ENCODE data around the gene DRGX.

DRGX gene

GRCh38 chr10:49395741-49396665 is at the start of gene DRGX:
Gene DRGX, minus strand, starts transcription at chr10:49396089. Its CDS starts 649 bp downstream, at chr10:49395440.
- TF ChIP-seq CTCF (conservative IDR thresholded peaks at IDR 0.05; ENCODE audit: low read depth, low read length), result no peak
- peak within 1 kb of the TSS; percentile 31 for H3K4me3 ChIP-seq (ENCODE audit: low read length)
- no peak for DNase-seq (ENCODE audit: low read depth)

- DNase-seq (ENCODE audit: low read depth), result no peak
- H3K4me3 ChIP-seq (ENCODE audit: low read length), result no peak overlapping the region
- TF ChIP-seq CTCF (conservative IDR thresholded peaks at IDR 0.05; ENCODE audit: low read depth, low read length), result no peak
Measured at GRCh38 chr10:49444349-49444748, 48.5 kb upstream of the DRGX start.

DNA sequence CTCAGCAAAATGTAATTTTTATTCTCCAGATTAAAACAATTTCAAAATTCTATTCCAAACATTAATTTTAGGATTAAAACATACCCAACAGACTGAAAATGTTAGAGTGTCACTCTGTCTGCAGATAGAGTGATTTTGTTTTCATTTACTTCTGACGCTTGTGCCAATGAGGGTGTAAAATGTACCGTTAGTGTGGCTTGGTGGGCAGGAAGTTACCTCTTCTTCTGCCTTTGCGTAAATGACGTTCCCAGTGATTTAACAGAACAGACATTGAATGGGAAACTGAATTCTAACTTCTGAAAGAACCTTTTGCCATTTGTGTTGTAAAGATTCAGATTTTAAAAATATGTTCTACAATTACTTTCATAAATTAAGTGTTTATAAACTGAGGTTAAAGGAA is 47.0 kb upstream of the DRGX start:
- no peak for TF ChIP-seq CTCF (conservative IDR thresholded peaks at IDR 0.05; ENCODE audit: low read depth, low read length)
- no peak overlapping the region for H3K4me3 ChIP-seq (ENCODE audit: low read length)
- DNase-seq (ENCODE audit: low read depth), result no peak

DNA sequence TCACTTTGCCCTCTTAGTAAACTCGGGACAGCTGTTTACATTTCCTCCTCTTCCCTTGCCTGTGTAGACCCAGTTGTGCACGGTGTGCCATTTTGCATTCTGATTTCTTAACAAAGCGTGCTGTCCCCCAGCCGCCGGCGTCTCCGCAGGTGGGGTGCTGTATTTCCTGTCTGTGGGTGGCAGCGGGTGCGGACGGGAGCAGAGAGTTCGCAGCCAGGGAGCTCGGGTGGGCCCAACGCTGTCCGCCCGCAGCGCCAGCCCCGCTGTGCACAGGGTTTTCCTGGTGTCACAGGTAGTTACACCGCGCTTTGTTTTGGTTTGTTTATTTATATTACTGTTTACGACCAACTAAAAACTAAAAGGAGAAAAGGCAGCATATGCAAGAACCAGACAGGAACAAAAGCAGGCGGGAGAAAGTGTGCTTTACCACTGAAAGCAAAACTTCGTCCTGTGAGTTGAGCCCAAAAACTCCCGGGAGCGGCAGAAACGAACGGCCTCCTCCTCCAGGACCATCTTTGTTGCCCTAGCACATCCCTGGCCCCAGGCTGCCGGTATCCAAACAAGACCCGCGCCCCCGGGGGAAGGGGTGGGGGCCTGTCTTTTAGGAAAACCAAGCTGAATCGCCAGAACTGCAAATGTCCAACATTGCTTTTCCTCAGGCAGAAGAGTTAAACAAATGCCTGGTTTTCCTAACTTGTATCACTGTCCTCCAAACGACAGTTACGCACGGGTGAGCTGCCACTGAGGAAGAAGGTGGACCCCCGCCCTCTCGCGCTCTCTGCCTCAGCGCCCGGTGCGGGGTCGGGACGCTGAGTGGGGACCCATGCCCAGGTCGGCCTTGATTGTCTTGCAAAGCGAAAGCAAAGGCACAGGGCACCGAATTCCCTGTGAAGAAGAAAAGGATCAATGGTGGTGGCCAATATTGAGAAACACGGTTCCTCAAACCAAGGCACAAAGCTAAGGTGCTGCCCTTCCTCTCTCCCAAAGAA is 45.9 kb upstream of the DRGX start:
- H3K4me3 ChIP-seq (ENCODE audit: low read length), result no peak overlapping the region
- DNase-seq (ENCODE audit: low read depth), result no peak
- TF ChIP-seq CTCF (conservative IDR thresholded peaks at IDR 0.05; ENCODE audit: low read depth, low read length), result no peak

DNA sequence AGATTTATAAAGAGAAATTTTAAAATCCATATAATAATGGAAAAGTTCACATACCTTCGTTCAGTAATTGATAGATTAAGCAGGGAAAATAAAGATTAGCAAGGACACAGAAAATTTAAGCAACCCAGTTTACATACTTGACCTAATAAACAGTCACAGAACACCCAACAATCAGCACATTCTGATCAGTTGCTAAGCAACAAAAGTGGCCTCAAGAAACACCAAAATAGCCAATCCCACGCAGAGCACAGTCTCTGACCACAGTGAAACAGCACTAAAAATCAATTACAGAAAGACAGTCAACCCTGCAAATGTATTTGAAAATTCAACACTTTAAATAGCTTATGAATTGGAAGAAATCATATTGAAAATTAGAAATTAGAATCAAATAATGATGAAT is 39.3 kb upstream of the DRGX start:
- no peak for TF ChIP-seq CTCF (conservative IDR thresholded peaks at IDR 0.05; ENCODE audit: low read depth, low read length)

GRCh38 chr10:49433069-49433468 is 37.2 kb upstream of the DRGX start:
- no peak overlapping the region for H3K4me3 ChIP-seq (ENCODE audit: low read length)
- TF ChIP-seq CTCF (conservative IDR thresholded peaks at IDR 0.05; ENCODE audit: low read depth, low read length), result no peak

More for the DNA sequence above, 39.3 kb upstream of the DRGX start:
- DNase-seq (ENCODE audit: low read depth), result no peak
- no peak overlapping the region for H3K4me3 ChIP-seq (ENCODE audit: low read length)

More at GRCh38 chr10:49433069-49433468, 37.2 kb upstream of the DRGX start:
- DNase-seq (ENCODE audit: low read depth), result no peak
